ENCODE results near the gene THBD. TPM values are rescaled to one million over a fixed set of nuclear protein-coding genes. Genes with fewer than 3 reads are reported as not detected.

The THBD gene
- total RNA-seq, 2 donors from 2014 or later: 1.0 to 1.1 TPM

- Mint-ChIP-seq H3K4me3 (no peak overlapping the region), H3K36me3 (ENCODE audit: low read depth) (no peaks in the 10 kb centered on the region), H3K27ac (no peak overlapping the region), H3K4me1 (peaks cover 2% of the 10 kb centered on the region), H3K27me3 (peaks cover 15% of the 10 kb centered on the region)
- DNase-seq (no peak), ATAC-seq (no peak)
- H3K9me3 ChIP-seq (ENCODE audit: control insufficient read depth, low read length, poor library complexity, severe bottlenecking): no peaks in the 10 kb centered on the region
These were observed 14.1 kb upstream of the THBD start for GRCh38 chr20:23063581-23063980.

- Mint-ChIP-seq H3K4me1 (peaks cover 2% of the 10 kb centered on the region), H3K27me3 (peaks cover 15% of the 10 kb centered on the region), H3K27ac (no peak overlapping the region), H3K4me3 (no peak overlapping the region), H3K36me3 (ENCODE audit: low read depth) (no peaks in the 10 kb centered on the region)
- DNase-seq (no peak), ATAC-seq (no peak)
- no peaks in the 10 kb centered on the region for H3K9me3 ChIP-seq (ENCODE audit: control insufficient read depth, low read length, poor library complexity, severe bottlenecking)
These were observed 13.7 kb upstream of the THBD start for GRCh38 chr20:23063168-23063567.

GRCh38 chr20:23062632-23063031 is 13.2 kb upstream of the THBD start:
- H3K9me3 ChIP-seq (ENCODE audit: control insufficient read depth, low read length, poor library complexity, severe bottlenecking): no peaks in the 10 kb centered on the region
- ATAC-seq (no peak), DNase-seq (no peak)
- H3K27me3 Mint-ChIP-seq: peaks cover 15% of the 10 kb centered on the region
- no peak overlapping the region for H3K27ac Mint-ChIP-seq
- H3K4me3 Mint-ChIP-seq: no peak overlapping the region
- H3K4me1 Mint-ChIP-seq: peaks cover 2% of the 10 kb centered on the region
- no peaks in the 10 kb centered on the region for H3K36me3 Mint-ChIP-seq (ENCODE audit: low read depth)

GRCh38 chr20:23061734-23062561 is 12.5 kb upstream of the THBD start:
- Mint-ChIP-seq H3K27ac (no peak overlapping the region), H3K27me3 (peaks cover 13% of the 10 kb centered on the region), H3K4me3 (no peak overlapping the region), H3K36me3 (ENCODE audit: low read depth) (no peaks in the 10 kb centered on the region), H3K4me1 (peaks cover 2% of the 10 kb centered on the region)
- ATAC-seq (no peak), DNase-seq (no peak)
- no peaks in the 10 kb centered on the region for H3K9me3 ChIP-seq (ENCODE audit: control insufficient read depth, low read length, poor library complexity, severe bottlenecking)

GRCh38 chr20:23061262-23061661 is 11.8 kb upstream of the THBD start:
- no peak for ATAC-seq
- DNase-seq: no peak
- peaks cover 2% of the 10 kb centered on the region for H3K4me1 Mint-ChIP-seq
- no peak overlapping the region for H3K4me3 Mint-ChIP-seq
- H3K27me3 Mint-ChIP-seq: peaks cover 8% of the 10 kb centered on the region
- no peak overlapping the region for H3K27ac Mint-ChIP-seq
- no peaks in the 10 kb centered on the region for H3K36me3 Mint-ChIP-seq (ENCODE audit: low read depth)
- no peaks in the 10 kb centered on the region for H3K9me3 ChIP-seq (ENCODE audit: control insufficient read depth, low read length, poor library complexity, severe bottlenecking)

GRCh38 chr20:23060629-23061028 is 11.2 kb upstream of the THBD start:
- no peaks in the 10 kb centered on the region for H3K36me3 Mint-ChIP-seq (ENCODE audit: low read depth)
- H3K27ac Mint-ChIP-seq: no peak overlapping the region
- DNase-seq (no peak), ATAC-seq (no peak)
- no peaks in the 10 kb centered on the region for H3K9me3 ChIP-seq (ENCODE audit: control insufficient read depth, low read length, poor library complexity, severe bottlenecking)
- peaks cover 2% of the 10 kb centered on the region for H3K4me1 Mint-ChIP-seq
- H3K27me3 Mint-ChIP-seq: peaks cover 8% of the 10 kb centered on the region
- H3K4me3 Mint-ChIP-seq: no peak overlapping the region

- DNase-seq (no peak), ATAC-seq (no peak)
- H3K4me3 Mint-ChIP-seq: no peak overlapping the region
- H3K27ac Mint-ChIP-seq: no peak overlapping the region
- no peaks in the 10 kb centered on the region for H3K9me3 ChIP-seq (ENCODE audit: control insufficient read depth, low read length, poor library complexity, severe bottlenecking)
- peaks cover 2% of the 10 kb centered on the region for H3K27me3 Mint-ChIP-seq
- H3K4me1 Mint-ChIP-seq: no peaks in the 10 kb centered on the region
- no peaks in the 10 kb centered on the region for H3K36me3 Mint-ChIP-seq (ENCODE audit: low read depth)
These were observed 10.4 kb upstream of the THBD start for GRCh38 chr20:23059846-23060245.

- Mint-ChIP-seq H3K27me3 (no peaks in the 10 kb centered on the region), H3K4me3 (no peak overlapping the region), H3K4me1 (no peaks in the 10 kb centered on the region), H3K36me3 (ENCODE audit: low read depth) (no peaks in the 10 kb centered on the region), H3K27ac (no peak overlapping the region)
- H3K9me3 ChIP-seq (ENCODE audit: control insufficient read depth, low read length, poor library complexity, severe bottlenecking): no peaks in the 10 kb centered on the region
- DNase-seq (no peak), ATAC-seq (no peak)
These were observed 9.5 kb upstream of the THBD start for GRCh38 chr20:23059001-23059400.

- Mint-ChIP-seq H3K4me1 (no peaks in the 10 kb centered on the region), H3K4me3 (no peak overlapping the region), H3K27me3 (peaks cover 5% of the 10 kb centered on the region), H3K27ac (no peak overlapping the region), H3K36me3 (ENCODE audit: low read depth) (no peaks in the 10 kb centered on the region)
- DNase-seq (no peak), ATAC-seq (no peak)
- H3K9me3 ChIP-seq (ENCODE audit: control insufficient read depth, low read length, poor library complexity, severe bottlenecking): no peaks in the 10 kb centered on the region
These were observed 8.8 kb upstream of the THBD start for GRCh38 chr20:23058240-23058639.

GRCh38 chr20:23052904-23053303 is 3.4 kb upstream of the THBD start:
- no peaks in the 10 kb centered on the region for H3K9me3 ChIP-seq (ENCODE audit: control insufficient read depth, low read length, poor library complexity, severe bottlenecking)
- Mint-ChIP-seq H3K27ac (no peak overlapping the region), H3K4me1 (peaks cover 3% of the 10 kb centered on the region), H3K4me3 (no peak overlapping the region), H3K36me3 (ENCODE audit: low read depth) (no peaks in the 10 kb centered on the region), H3K27me3 (peaks cover 20% of the 10 kb centered on the region)
- no peak for DNase-seq
- no peak for ATAC-seq

- peak overlapping the region; percentile 57 for H3K27ac Mint-ChIP-seq
- H3K4me3 Mint-ChIP-seq: peak overlapping the region; percentile 76
- peaks cover 3% of the 10 kb centered on the region for H3K36me3 Mint-ChIP-seq (ENCODE audit: low read depth)
- no peaks in the 10 kb centered on the region for H3K9me3 ChIP-seq (ENCODE audit: control insufficient read depth, low read length, poor library complexity, severe bottlenecking)
- H3K4me1 Mint-ChIP-seq: peaks cover 3% of the 10 kb centered on the region
- ATAC-seq (peak; percentile 35), DNase-seq (peak in 1 of 3 donors; percentile 26)
- peaks cover 34% of the 10 kb centered on the region for H3K27me3 Mint-ChIP-seq
These were observed 1.6 kb upstream of the THBD start for GRCh38 chr20:23050847-23051627.

- peaks cover 3% of the 10 kb centered on the region for H3K4me1 Mint-ChIP-seq
- peaks cover 37% of the 10 kb centered on the region for H3K27me3 Mint-ChIP-seq
- ATAC-seq (no peak), DNase-seq (no peak)
- no peak overlapping the region for H3K27ac Mint-ChIP-seq
- peaks cover 3% of the 10 kb centered on the region for H3K36me3 Mint-ChIP-seq (ENCODE audit: low read depth)
- H3K4me3 Mint-ChIP-seq: peak overlapping the region; percentile 76
- no peaks in the 10 kb centered on the region for H3K9me3 ChIP-seq (ENCODE audit: control insufficient read depth, low read length, poor library complexity, severe bottlenecking)
These were observed 785 bp upstream of the THBD start for GRCh38 chr20:23050076-23050838.

Data from T-helper 17 cell (primary cell).